Lung (tissue), 12 donors: ENCODE measurements around the gene RNF20. TPM values are rescaled to one million over a fixed set of nuclear protein-coding genes. Genes with fewer than 3 reads are reported as not detected.

Experiments used
- ATAC-seq: fragments of 200-7000 bp; cut with Tn5 transposase; one replicate; pipeline ENCODE4 v1.9.1; 2020; ENCODE audit warnings: moderate number of reproducible peaks; ENCODE audit not compliant: insufficient read depth, low FRiP score
- DNase-seq, 3 donors: peaks; one replicate each; pipeline ENCODE4 v3.0.0-alpha.2; 2013 to 2017
- H3K27ac ChIP-seq, 2 donors: one replicate each; pipeline ENCODE4 v1.5.1; 2013; ENCODE audit warnings: mild to moderate bottlenecking in 2 of 2, moderate library complexity in 2 of 2, control low read depth in 1 of 2, inconsistent platforms in 1 of 2, low read depth in 1 of 2, low read length in 1 of 2
- H3K27me3 ChIP-seq, 3 donors: one replicate each; pipeline ENCODE4 v1.5.1; 2013; ENCODE audit warnings: low read length in 2 of 3; ENCODE audit not compliant: control insufficient read depth in 3 of 3, insufficient read depth in 3 of 3
- H3K36me3 ChIP-seq, 4 donors: one replicate each; pipeline ENCODE4 v1.5.1; 2013; ENCODE audit warnings: low read length in 4 of 4, mild to moderate bottlenecking in 1 of 4, moderate library complexity in 1 of 4; ENCODE audit not compliant: control insufficient read depth in 4 of 4, insufficient read depth in 4 of 4
- H3K4me1 ChIP-seq, 5 donors: one replicate each; pipeline ENCODE4 v1.5.1; 2013; ENCODE audit warnings: low read length in 5 of 5, mild to moderate bottlenecking in 2 of 5, moderate library complexity in 1 of 5; ENCODE audit not compliant: control insufficient read depth in 5 of 5, insufficient read depth in 5 of 5
- H3K4me3 ChIP-seq: one replicate; pipeline ENCODE4 v1.5.1; 2013; ENCODE audit warnings: mild to moderate bottlenecking, control low read depth, moderate library complexity
- H3K9ac ChIP-seq, 2 donors: one replicate each; pipeline ENCODE4 v1.5.1; 2013; ENCODE audit warnings: low read length in 2 of 2, control low read depth in 1 of 2; ENCODE audit not compliant: insufficient read depth in 1 of 2
- H3K9me3 ChIP-seq, 4 donors: one replicate each; pipeline ENCODE4 v1.5.1; 2013; ENCODE audit warnings: low read length in 3 of 4, mild to moderate bottlenecking in 1 of 4, moderate library complexity in 1 of 4; ENCODE audit not compliant: control insufficient read depth in 4 of 4, insufficient read depth in 3 of 4
- CTCF ChIP-seq: IDR thresholded peaks from 2 replicates; pipeline ENCODE4 v1.5.1; 2012; ENCODE audit warnings: mild to moderate bottlenecking; ENCODE audit errors: control extremely low read depth, extremely low read depth
- WGBS, 2 donors: extraction: QIAGEN DNeasy Blood & Tissue Kit; methylation state at CpG; one replicate each; pipeline ENCODE4 v1.1.7; 2013; 5-methylcytosine and 5-hydroxymethylcytosine counted together
- polyA plus RNA-seq, 2 donors: library from polyadenylated mRNA; stranded (reverse); fragments of 200-250 nt; gene quantifications; one replicate each; pipeline ENCODE4 v1.2.1, GENCODE V29; 2013
- total RNA-seq, 2 donors: library from RNA; depleted of rRNA in 1 of 2; stranded (reverse); fragments of >200 nt in 1 of 2; gene quantifications; one replicate each; pipeline ENCODE4 v1.2.1, GENCODE V29; 2014 to 2021
- donor health status: control.
- donor health status: control.
- donor health status: Bipolar disorder and iron deficiency.
- donor health status: healthy.
- donor health status: DM: yes; HTN: yes; CAD: no.

Gene RNF20
- total and polyA plus RNA-seq, 4 donors = 9.3 to 38.5 (median 23.0) TPM

DNA sequence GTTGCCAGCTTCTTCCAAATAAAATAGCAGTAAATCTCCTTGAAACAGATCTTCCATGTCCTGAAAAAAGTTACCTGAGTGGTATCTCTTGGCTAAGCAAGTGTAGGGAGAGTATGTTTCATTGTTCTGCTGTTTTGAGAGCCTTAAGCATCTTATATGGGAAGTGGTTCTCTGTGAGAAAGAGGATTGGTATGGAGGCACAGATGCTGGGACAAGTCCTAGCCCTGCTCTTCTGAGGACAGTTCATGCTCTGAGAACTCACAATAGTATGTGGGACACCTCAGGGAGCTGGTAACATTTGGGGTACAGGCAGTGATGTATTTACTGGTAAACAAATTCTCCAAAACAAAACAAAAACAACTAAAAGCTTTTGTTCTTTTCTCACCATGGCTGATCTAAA is 59.1 kb downstream of the RNF20 start:
- no peak for ATAC-seq
- TF ChIP-seq CTCF = no peak
- Histone ChIP-seq H3K27me3 (no peaks in the 10 kb centered on the region), H3K9me3 (no peaks in the 10 kb centered on the region), H3K9ac (no peak overlapping the region), H3K36me3 (no peaks in the 10 kb centered on the region), H3K27ac (no peak overlapping the region), H3K4me3 (no peak overlapping the region), H3K4me1 (no peaks in the 10 kb centered on the region)
- no peak for DNase-seq

GRCh38 chr9:101593345-101593744 is 59.7 kb downstream of the RNF20 start:
- H3K9me3 ChIP-seq = no peaks in the 10 kb centered on the region
- ATAC-seq (no peak), DNase-seq (no peak)
- TF ChIP-seq CTCF = no peak
- H3K27ac ChIP-seq = no peak overlapping the region
- H3K36me3 ChIP-seq = no peaks in the 10 kb centered on the region
- H3K9ac ChIP-seq = no peak overlapping the region
- H3K4me1 ChIP-seq = no peaks in the 10 kb centered on the region
- WGBS, 2 donors = 71 to 85% methylated on average over 2 of the region's 2 CpGs
- no peak overlapping the region for H3K4me3 ChIP-seq
- H3K27me3 ChIP-seq = no peaks in the 10 kb centered on the region

- Histone ChIP-seq H3K4me3 (no peak within 1 kb of the TSS), H3K4me1 (no peaks in the 10 kb centered on the region), H3K27me3 (no peaks in the 10 kb centered on the region), H3K36me3 (no peaks in the 10 kb centered on the region), H3K9me3 (no peaks in the 10 kb centered on the region), H3K9ac (no peak within 1 kb of the TSS), H3K27ac (no peak within 1 kb of the TSS)
- DNase-seq = no peak
- whole genome bisulfite sequencing, 2 donors = 89 to 94% methylated on average over 19 of the region's 19 CpGs
- no peak for TF ChIP-seq CTCF
- ATAC-seq = no peak
These were observed 61.1 kb downstream of the RNF20 start, which contains the start of gene PPP3R2 for GRCh38 chr9:101594796-101595195. Gene PPP3R2 (minus strand): TSS chr9:101594969. CDS start chr9:101594921, 48 bp downstream.
